HFFc6 (cell line): ENCODE data around the gene KLHL30. TPM values are rescaled to one million over a fixed set of nuclear protein-coding genes. Genes with fewer than 3 reads are reported as not detected.

Source experiments
- DNase-seq: peaks from one replicate; pipeline ENCODE4 v3.0.0-alpha.2; 2018
- H3K27ac Mint-ChIP-seq: 2 replicates; pipeline ENCODE4 v1.8.0; 2020; ENCODE audit warnings: mild to moderate bottlenecking, mixed read lengths
- H3K27me3 Mint-ChIP-seq: 2 replicates; pipeline ENCODE4 v1.8.0; 2021; ENCODE audit warnings: mild to moderate bottlenecking, moderate library complexity, mixed read lengths; ENCODE audit not compliant: insufficient read depth
- H3K36me3 Mint-ChIP-seq: 2 replicates; pipeline ENCODE4 v1.8.0; 2021; ENCODE audit warnings: low read depth, mixed read lengths
- H3K4me1 Mint-ChIP-seq: 2 replicates; pipeline ENCODE4 v1.8.0; 2020; ENCODE audit warnings: low read depth, mixed read lengths
- H3K4me3 Mint-ChIP-seq: 2 replicates; pipeline ENCODE4 v1.8.0; 2020; ENCODE audit warnings: mild to moderate bottlenecking, moderate library complexity, mixed read lengths
- H3K9me3 Mint-ChIP-seq: 2 replicates; pipeline ENCODE4 v1.8.0; 2020; ENCODE audit warnings: mild to moderate bottlenecking, mixed read lengths
- total RNA-seq, 6 experiments: library from RNA; stranded (reverse); fragmentation: NEBNext Ultra II Directional; extraction: Animal tissue kit (Norgen Biotek cat#: 25700); gene quantifications; 2 replicates in 1 of 6; 3 replicates in 5 of 6; pipeline ENCODE4 v1.2.3, GENCODE V29; 2021
- TF ChIP-seq, protein P1 (sequence below): fragments of 200-600 bp; sonication (generic); IDR thresholded peaks from 2 replicates; pipeline ENCODE4 v1.5.0; 2021; ENCODE audit warnings: antibody characterized with exemption, mild to moderate bottlenecking

The KLHL30 gene
- total RNA-seq, 6 experiments from 2014 or later = 0.05 to 0.14 (median 0.12) TPM; not detected in 2

DNA sequence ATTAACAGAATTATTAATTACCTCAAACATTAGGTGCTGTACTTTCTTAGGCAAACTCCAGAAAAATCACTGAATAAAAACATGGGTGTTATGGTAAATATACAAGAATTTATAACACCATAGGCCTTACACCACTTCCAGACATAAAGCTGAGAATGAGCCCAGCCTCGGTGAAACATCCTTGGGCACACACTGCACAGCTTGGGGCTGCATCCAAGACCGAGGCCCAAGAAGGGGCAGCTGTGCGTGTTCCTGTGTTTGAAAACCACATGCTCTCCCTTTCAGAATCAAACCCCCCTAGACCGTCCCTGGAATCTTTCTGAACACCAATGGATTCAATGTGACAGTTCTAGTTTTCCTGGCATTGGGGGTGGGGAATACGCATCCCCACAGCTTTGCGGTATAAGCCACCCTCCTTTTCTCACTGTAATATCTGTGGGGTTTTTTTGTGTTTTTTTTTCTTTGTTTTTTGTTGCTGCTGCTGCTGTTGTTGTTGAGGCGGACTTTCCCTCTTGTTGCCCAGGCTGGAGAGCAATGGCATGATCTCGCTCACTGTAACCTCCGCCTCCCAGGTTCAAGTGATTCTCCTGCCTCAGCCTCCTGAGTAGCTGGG lies 33.2 kb downstream of the KLHL30 start:
- H3K9me3 Mint-ChIP-seq = no peaks in the 10 kb centered on the region
- TF ChIP-seq, protein P1, sequence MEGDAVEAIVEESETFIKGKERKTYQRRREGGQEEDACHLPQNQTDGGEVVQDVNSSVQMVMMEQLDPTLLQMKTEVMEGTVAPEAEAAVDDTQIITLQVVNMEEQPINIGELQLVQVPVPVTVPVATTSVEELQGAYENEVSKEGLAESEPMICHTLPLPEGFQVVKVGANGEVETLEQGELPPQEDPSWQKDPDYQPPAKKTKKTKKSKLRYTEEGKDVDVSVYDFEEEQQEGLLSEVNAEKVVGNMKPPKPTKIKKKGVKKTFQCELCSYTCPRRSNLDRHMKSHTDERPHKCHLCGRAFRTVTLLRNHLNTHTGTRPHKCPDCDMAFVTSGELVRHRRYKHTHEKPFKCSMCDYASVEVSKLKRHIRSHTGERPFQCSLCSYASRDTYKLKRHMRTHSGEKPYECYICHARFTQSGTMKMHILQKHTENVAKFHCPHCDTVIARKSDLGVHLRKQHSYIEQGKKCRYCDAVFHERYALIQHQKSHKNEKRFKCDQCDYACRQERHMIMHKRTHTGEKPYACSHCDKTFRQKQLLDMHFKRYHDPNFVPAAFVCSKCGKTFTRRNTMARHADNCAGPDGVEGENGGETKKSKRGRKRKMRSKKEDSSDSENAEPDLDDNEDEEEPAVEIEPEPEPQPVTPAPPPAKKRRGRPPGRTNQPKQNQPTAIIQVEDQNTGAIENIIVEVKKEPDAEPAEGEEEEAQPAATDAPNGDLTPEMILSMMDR = no peak
- peaks cover 49% of the 10 kb centered on the region for H3K36me3 Mint-ChIP-seq
- H3K27ac Mint-ChIP-seq = peak overlapping the region; percentile 73
- H3K27me3 Mint-ChIP-seq = peaks cover 6% of the 10 kb centered on the region; the same call in 1 of the 2 replicates
- H3K4me3 Mint-ChIP-seq = no peak overlapping the region; the same call in 1 of the 2 replicates
- no peak for DNase-seq
- peaks cover 57% of the 10 kb centered on the region for H3K4me1 Mint-ChIP-seq

DNA sequence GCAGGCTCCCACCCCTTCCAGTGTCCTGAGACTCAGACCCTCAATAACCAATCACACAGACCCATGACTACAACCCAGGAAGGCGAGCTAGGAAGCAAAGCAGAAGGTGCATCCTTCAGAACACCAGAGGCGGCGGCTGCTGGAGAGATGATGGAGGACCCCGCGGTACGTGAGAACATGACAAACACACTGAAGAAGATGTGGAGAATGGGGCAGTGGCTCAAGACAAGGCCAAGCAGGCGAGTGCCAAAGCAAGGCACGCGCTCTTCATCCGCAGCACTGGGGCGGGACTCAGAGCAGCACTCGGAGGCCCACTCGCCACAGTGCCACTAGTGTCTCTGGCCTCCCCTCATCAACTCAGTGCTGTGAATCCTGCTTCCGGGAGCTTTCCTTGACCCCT lies 34.0 kb downstream of the KLHL30 start:
- H3K4me3 Mint-ChIP-seq = no peak overlapping the region
- no peaks in the 10 kb centered on the region for H3K9me3 Mint-ChIP-seq
- peak overlapping the region; percentile 73 for H3K27ac Mint-ChIP-seq
- no peak for DNase-seq
- TF ChIP-seq, protein P1 = no peak
- H3K27me3 Mint-ChIP-seq = peaks cover 6% of the 10 kb centered on the region; the same call in 1 of the 2 replicates
- H3K36me3 Mint-ChIP-seq = peaks cover 49% of the 10 kb centered on the region
- H3K4me1 Mint-ChIP-seq = peaks cover 56% of the 10 kb centered on the region

DNA sequence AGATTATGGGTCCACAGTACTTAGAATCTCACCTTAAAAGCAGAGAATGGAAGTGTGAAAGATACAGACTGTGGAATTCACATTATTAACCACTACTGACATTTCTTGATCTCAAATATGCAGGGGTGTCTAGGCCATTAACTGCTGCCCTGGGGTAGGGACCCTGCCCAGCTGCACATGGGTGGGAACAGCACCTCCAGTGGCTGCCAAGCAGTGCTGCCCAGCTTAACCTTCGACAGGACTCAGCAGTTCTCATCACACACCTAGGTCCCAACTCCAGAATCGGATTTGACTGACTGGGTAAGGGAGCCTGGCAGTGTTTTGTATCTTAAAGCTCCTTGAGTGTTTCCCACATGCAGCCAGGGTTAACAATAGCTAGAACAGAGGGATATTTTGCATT lies 35.2 kb downstream of the KLHL30 start:
- H3K4me3 Mint-ChIP-seq = no peak overlapping the region
- no peak overlapping the region for H3K27ac Mint-ChIP-seq
- TF ChIP-seq, protein P1 = peak; percentile 45; the same call in 1 of the 2 replicates
- H3K4me1 Mint-ChIP-seq = peaks cover 46% of the 10 kb centered on the region
- peaks cover 6% of the 10 kb centered on the region; the same call in 1 of the 2 replicates for H3K27me3 Mint-ChIP-seq
- H3K9me3 Mint-ChIP-seq = no peaks in the 10 kb centered on the region
- DNase-seq = no peak
- H3K36me3 Mint-ChIP-seq = peaks cover 45% of the 10 kb centered on the region

DNA sequence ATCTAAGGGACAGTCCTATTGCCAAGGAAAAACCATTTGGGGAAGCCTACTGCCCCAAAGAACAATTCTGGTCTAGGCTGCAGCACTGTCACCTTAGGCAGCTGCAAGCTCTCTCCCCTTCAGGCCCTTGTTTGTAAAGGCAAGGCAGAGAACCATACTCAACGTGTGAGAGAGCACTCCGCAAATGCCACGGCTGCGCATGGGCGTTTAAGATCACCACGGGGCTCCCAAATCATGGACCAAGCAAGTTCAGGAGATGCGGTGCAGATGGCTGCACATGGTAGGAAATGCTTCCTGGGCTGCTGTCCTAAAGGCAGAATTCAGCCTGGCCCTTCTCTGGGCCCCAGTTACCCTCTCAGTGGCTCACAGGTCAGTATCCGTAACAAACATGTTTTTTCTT lies 35.8 kb downstream of the KLHL30 start:
- no peak overlapping the region for H3K4me3 Mint-ChIP-seq
- peaks cover 44% of the 10 kb centered on the region for H3K36me3 Mint-ChIP-seq
- H3K4me1 Mint-ChIP-seq = peaks cover 40% of the 10 kb centered on the region
- no peaks in the 10 kb centered on the region for H3K9me3 Mint-ChIP-seq
- no peak overlapping the region for H3K27ac Mint-ChIP-seq
- TF ChIP-seq, protein P1 = no peak
- H3K27me3 Mint-ChIP-seq = peaks cover 6% of the 10 kb centered on the region; the same call in 1 of the 2 replicates
- DNase-seq = no peak

DNA sequence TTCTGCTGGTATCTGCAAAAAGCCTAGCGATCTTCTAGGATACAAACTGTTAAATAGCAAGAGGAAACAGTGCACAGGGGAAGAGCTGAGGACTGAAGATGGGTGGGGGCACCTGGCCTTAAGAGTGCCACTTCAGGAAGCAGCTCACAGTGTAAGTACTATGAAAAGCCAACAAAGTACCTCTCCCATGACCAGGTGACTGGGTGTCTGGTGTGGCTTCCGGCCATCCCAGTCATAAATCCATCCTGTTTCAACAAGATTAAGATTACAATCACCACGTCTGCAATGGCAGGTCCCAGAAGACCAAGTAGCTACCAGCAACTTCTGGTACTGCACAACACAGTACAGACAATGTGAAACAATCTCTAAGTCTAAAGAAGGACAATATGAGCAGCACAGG lies 36.2 kb downstream of the KLHL30 start:
- Mint-ChIP-seq H3K36me3 (peaks cover 44% of the 10 kb centered on the region), H3K27me3 (peaks cover 6% of the 10 kb centered on the region; the same call in 1 of the 2 replicates), H3K4me3 (no peak overlapping the region), H3K27ac (no peak overlapping the region), H3K9me3 (no peaks in the 10 kb centered on the region), H3K4me1 (peaks cover 36% of the 10 kb centered on the region)
- no peak for DNase-seq
- TF ChIP-seq, protein P1 = no peak
